ENCODE measurements around the gene TMC1. TPM values are rescaled to one million over a fixed set of nuclear protein-coding genes. Genes with fewer than 3 reads are reported as not detected.

TMC1 gene
- total RNA-seq, 1 donor from 2014 or later, result not detected

GRCh38 chr9:72557549-72557948 is 36.1 kb downstream of the TMC1 start:
- Histone ChIP-seq H3K4me3 (no peak overlapping the region), H3K36me3 (no peaks in the 10 kb centered on the region), H3K4me2 (no peak overlapping the region), H3K4me1 (peaks cover 8% of the 10 kb centered on the region), H3K27me3 (no peaks in the 10 kb centered on the region), H3K27ac (no peak overlapping the region), H3K79me2 (ENCODE audit: low read depth) (no peaks in the 10 kb centered on the region), H3F3A (ENCODE audit: low read depth) (no peaks in the 10 kb centered on the region), H3K9ac (no peak overlapping the region), H2AFZ (replicated peaks) (no peak overlapping the region), H4K20me1 (ENCODE audit: low read depth) (no peaks in the 10 kb centered on the region), H3K9me3 (ENCODE audit: low read depth) (no peaks in the 10 kb centered on the region)
- no peak for DNase-seq (ENCODE audit: low spot score)
- no peak for TF ChIP-seq EZH2 (IDR thresholded peaks at IDR 0.05)
- no peak for TF ChIP-seq CTCF (IDR thresholded peaks at IDR 0.05)
- TF ChIP-seq EZH2phosphoT487 (IDR thresholded peaks at IDR 0.05), result no peak
- Mint-ChIP-seq H3K9me3 (no peaks in the 10 kb centered on the region), H3K36me3 (no peaks in the 10 kb centered on the region), H3K4me1 (peaks cover 17% of the 10 kb centered on the region), H3K4me3 (no peak overlapping the region), H3K27ac (peak overlapping the region; percentile 8), H3K27me3 (ENCODE audit: insufficient read depth, low read depth) (no peaks in the 10 kb centered on the region)

- no peak for DNase-seq (ENCODE audit: low spot score)
- Mint-ChIP-seq H3K4me3 (no peak overlapping the region), H3K27me3 (ENCODE audit: insufficient read depth, low read depth) (no peaks in the 10 kb centered on the region), H3K36me3 (no peaks in the 10 kb centered on the region), H3K27ac (no peak overlapping the region), H3K9me3 (no peaks in the 10 kb centered on the region), H3K4me1 (peaks cover 14% of the 10 kb centered on the region)
- no peaks in the 10 kb centered on the region for H3K9me3 ChIP-seq (ENCODE audit: low read depth)
- no peaks in the 10 kb centered on the region for H3K79me2 ChIP-seq (ENCODE audit: low read depth)
- H2AFZ ChIP-seq (replicated peaks), result no peak overlapping the region
- no peak overlapping the region for H3K4me3 ChIP-seq
- H3K9ac ChIP-seq, result no peak overlapping the region
- H3K4me1 ChIP-seq, result peaks cover 6% of the 10 kb centered on the region
- no peaks in the 10 kb centered on the region for H3K27me3 ChIP-seq
- TF ChIP-seq EZH2phosphoT487 (IDR thresholded peaks at IDR 0.05), result no peak
- no peak for TF ChIP-seq EZH2 (IDR thresholded peaks at IDR 0.05)
- no peak for TF ChIP-seq CTCF (IDR thresholded peaks at IDR 0.05)
- H3K36me3 ChIP-seq, result no peaks in the 10 kb centered on the region
- H3K27ac ChIP-seq, result no peak overlapping the region
- no peak overlapping the region for H3K4me2 ChIP-seq
- H4K20me1 ChIP-seq (ENCODE audit: low read depth), result no peaks in the 10 kb centered on the region
- no peaks in the 10 kb centered on the region for H3F3A ChIP-seq (ENCODE audit: low read depth)
Measured at GRCh38 chr9:72560086-72560485, 38.7 kb downstream of the TMC1 start.

GRCh38 chr9:72563806-72564205 is 42.4 kb downstream of the TMC1 start:
- TF ChIP-seq CTCF (IDR thresholded peaks at IDR 0.05), result no peak
- no peak for TF ChIP-seq EZH2 (IDR thresholded peaks at IDR 0.05)
- TF ChIP-seq EZH2phosphoT487 (IDR thresholded peaks at IDR 0.05), result no peak
- no peak overlapping the region for H3K4me2 ChIP-seq
- H3K4me1 ChIP-seq, result no peaks in the 10 kb centered on the region
- H3K4me1 Mint-ChIP-seq, result no peaks in the 10 kb centered on the region
- H3K27me3 ChIP-seq, result no peaks in the 10 kb centered on the region
- no peaks in the 10 kb centered on the region for H3K36me3 Mint-ChIP-seq
- H3K9me3 Mint-ChIP-seq, result no peaks in the 10 kb centered on the region
- no peak overlapping the region for H3K27ac Mint-ChIP-seq
- H2AFZ ChIP-seq (replicated peaks), result no peak overlapping the region
- H3K4me3 Mint-ChIP-seq, result no peak overlapping the region
- H3K27me3 Mint-ChIP-seq (ENCODE audit: insufficient read depth, low read depth), result no peaks in the 10 kb centered on the region
- H3K4me3 ChIP-seq, result no peak overlapping the region
- no peaks in the 10 kb centered on the region for H3K9me3 ChIP-seq (ENCODE audit: low read depth)
- H3K9ac ChIP-seq, result no peak overlapping the region
- DNase-seq (ENCODE audit: low spot score), result no peak
- H3K36me3 ChIP-seq, result no peaks in the 10 kb centered on the region
- no peaks in the 10 kb centered on the region for H3K79me2 ChIP-seq (ENCODE audit: low read depth)
- no peaks in the 10 kb centered on the region for H4K20me1 ChIP-seq (ENCODE audit: low read depth)
- no peaks in the 10 kb centered on the region for H3F3A ChIP-seq (ENCODE audit: low read depth)
- no peak overlapping the region for H3K27ac ChIP-seq

All from neural progenitor cell (in vitro differentiated cells).